IPS DF 6.9 (cell line): ENCODE results near the gene CASTOR2.
"Not testable (repeated sequence)": the region's sequence is repeated elsewhere in the genome, so short reads cannot be mapped to it uniquely, and the experiment has no call there.

ENCODE experiments used
- DNase-seq: peaks from one replicate; pipeline ENCODE4 v3.0.0-alpha.2; 2013; ENCODE audit warnings: low read depth, low spot score
- H3K27ac ChIP-seq: one replicate; pipeline ENCODE4 v1.5.1; 2013; ENCODE audit warnings: low read length, control low read depth
- H3K27me3 ChIP-seq: 2 replicates; pipeline ENCODE4 v1.6.1; 2013; ENCODE audit warnings: mild to moderate bottlenecking, low read length; ENCODE audit not compliant: control insufficient read depth, insufficient read depth
- H3K36me3 ChIP-seq: 2 replicates; pipeline ENCODE4 v1.6.1; 2013; ENCODE audit warnings: low read length; ENCODE audit not compliant: control insufficient read depth, insufficient read depth
- H3K4me1 ChIP-seq: 2 replicates; pipeline ENCODE4 v1.6.1; 2013; ENCODE audit warnings: low read length; ENCODE audit not compliant: control insufficient read depth, insufficient read depth
- H3K4me3 ChIP-seq: 2 replicates; pipeline ENCODE4 v1.5.1; 2013; ENCODE audit warnings: mild to moderate bottlenecking, low read length
- H3K9me3 ChIP-seq: 2 replicates; pipeline ENCODE4 v1.6.1; 2013; ENCODE audit warnings: low read length, inconsistent platforms; ENCODE audit not compliant: control insufficient read depth, insufficient read depth
- WGBS: extraction: QIAGEN DNeasy Blood & Tissue Kit; methylation state at CpG from one replicate; pipeline ENCODE4 v1.1.7; 2013; ENCODE audit warnings: mixed read lengths, missing lambda C conversion rate; ENCODE audit not compliant: insufficient read length, insufficient coverage; 5-methylcytosine and 5-hydroxymethylcytosine counted together

The CASTOR2 gene

DNA sequence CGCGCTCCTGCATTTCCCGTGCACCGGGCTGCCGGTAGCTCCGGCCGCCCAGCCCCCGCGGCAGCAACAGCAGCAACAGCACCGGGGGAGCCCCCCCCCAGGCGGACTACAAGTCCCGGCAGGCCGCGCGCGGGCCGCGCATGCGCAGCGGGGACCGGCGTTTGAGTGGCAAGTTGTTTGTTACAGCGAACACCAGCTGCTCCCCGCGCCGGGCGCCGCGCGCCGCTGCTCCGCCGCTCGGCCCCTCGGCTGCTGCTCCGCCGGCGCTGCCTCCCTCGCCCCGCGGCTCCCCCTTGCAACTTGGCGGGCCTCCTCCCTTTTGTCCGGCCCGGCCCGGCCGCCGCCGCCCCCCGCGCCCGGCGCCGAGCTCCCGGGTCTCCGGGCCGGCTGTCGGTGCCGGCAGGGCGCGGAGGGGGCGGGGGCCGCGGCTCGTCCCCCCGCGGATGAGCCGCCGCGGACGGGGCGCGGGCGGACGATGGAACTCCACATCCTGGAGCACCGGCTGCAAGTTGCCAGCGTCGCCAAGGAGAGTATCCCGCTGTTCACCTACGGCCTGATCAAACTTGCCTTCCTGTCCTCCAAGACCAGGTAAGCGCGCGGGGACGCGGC is at the start of gene CASTOR2:
CASTOR2 (plus strand) TSS at position 195 of the 609 bp plus-strand sequence; CDS start at position 476, 281 bp downstream.
- H3K9me3 ChIP-seq, H3K36me3 ChIP-seq, H3K27me3 ChIP-seq, H3K4me3 ChIP-seq, DNase-seq, H3K4me1 ChIP-seq, H3K27ac ChIP-seq: not testable (repeated sequence)
- no CpG with 5 or more reads among the region's 84 CpGs for WGBS

DNA sequence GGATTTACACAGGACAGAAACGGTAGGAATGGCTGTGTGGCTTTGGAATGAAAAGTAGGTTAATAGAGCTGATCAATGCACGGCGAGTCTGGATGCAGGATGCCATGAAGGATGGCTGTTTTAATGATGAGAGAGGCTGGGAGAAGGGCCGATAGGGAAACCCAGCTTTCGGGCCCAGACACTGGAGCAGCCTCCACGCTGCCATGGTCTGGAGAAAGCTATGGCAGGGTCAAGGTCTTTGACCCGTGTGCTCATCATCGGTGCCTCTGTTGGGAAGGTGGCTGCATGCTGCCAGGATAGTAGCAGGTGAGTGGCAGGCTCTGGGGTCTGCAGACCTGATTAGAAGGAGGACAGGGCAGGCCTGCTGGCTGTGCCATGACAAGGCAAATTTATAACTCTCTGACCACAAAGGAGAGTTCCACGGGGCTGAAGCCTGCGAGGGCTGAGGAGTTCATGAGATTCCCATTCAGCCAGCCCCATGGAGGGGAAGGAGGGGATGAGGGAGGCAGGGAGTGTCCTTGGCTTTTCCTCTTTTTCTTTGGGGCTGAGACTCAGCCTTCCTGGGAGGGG is 42.1 kb upstream of the CASTOR2 start:
- WGBS = no CpG with 5 or more reads among the region's 10 CpGs
- H3K27me3 ChIP-seq, H3K9me3 ChIP-seq, H3K27ac ChIP-seq, H3K36me3 ChIP-seq, H3K4me3 ChIP-seq, H3K4me1 ChIP-seq, DNase-seq: not testable (repeated sequence)

DNA sequence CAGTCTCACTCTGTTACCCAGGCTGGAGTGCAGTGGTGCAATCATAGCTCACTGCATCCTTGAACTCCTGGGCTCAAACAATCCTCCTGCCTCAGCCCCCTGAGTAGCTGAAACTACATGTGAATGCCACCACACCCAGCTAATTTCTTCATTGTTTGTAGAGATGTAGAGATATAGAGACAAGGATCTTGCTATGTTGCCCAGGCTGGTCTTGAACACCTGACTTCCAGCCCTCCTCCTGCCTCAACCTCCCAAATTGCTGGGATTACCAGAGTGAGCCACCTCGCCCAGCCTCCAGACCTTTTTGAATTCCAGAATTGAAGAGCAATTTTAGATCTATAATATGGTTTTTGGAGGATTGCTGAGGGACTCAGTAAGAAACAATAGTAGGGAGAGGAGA is 40.9 kb upstream of the CASTOR2 start:
- no CpG with 5 or more reads among the region's 1 CpG for WGBS
- H3K27me3 ChIP-seq, H3K9me3 ChIP-seq, H3K4me1 ChIP-seq, H3K36me3 ChIP-seq, DNase-seq, H3K4me3 ChIP-seq, H3K27ac ChIP-seq: not testable (repeated sequence)

DNA sequence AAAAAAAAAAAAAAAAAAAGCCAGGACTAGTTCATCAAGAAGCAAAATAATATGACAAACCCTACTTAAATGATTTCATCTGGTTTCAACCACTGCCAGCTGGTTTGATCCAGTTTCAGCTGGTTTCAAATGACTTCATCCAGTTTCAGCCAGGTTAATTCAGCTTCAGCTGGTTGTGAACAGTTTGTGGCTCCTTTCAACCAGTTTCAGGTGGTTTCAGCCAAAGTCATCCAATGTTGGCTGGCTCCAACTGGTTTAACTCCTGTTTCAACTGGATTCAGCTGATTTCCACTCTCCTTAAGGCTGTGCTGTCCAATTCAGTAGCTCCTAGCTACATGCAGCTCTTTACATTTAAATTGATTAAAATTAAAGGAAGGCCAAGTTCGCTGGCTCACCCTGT is 37.5 kb upstream of the CASTOR2 start:
- not testable (repeated sequence) for H3K9me3 ChIP-seq, H3K27ac ChIP-seq, H3K27me3 ChIP-seq, H3K36me3 ChIP-seq, DNase-seq, H3K4me3 ChIP-seq, H3K4me1 ChIP-seq
- no CpG with 5 or more reads among the region's 1 CpG for WGBS

DNA sequence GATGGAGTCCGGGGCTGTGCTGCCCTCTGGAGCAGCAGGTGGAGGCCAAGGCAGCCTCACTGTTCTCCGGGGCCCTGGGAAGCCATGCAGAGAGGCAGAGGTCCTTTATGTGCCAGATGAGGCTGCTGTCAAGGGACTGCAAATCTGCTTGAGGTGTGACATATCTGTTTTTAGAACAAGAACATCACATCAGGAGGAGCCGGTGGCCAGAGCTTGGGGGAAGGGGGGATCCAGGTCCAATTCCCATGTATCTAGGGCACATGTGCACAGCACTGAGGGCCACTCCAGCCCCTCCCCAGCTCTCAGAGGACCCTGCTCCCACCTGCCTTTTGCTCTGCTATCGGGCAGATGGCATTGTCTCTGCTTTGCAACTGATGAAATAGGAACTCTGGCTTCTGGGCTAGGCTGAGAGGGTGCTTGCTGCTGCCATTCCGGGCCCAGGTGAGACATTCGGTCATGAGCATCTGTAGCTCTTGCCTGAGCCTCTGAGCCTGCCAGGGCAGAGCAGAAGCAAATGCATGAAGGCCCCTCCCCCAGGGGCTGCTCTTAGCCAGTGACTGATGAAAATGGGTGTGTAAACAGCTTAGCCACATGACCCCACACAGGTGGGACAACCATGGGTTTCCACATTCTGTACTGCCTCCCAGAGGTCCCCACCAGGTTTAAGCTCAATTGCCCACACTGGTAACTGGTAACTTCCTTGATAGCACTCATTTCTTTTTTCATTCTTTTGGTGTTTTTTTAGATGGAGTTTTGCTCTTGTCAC is 32.8 kb upstream of the CASTOR2 start:
- no CpG with 5 or more reads among the region's 6 CpGs for WGBS
- not testable (repeated sequence) for H3K27ac ChIP-seq

DNA sequence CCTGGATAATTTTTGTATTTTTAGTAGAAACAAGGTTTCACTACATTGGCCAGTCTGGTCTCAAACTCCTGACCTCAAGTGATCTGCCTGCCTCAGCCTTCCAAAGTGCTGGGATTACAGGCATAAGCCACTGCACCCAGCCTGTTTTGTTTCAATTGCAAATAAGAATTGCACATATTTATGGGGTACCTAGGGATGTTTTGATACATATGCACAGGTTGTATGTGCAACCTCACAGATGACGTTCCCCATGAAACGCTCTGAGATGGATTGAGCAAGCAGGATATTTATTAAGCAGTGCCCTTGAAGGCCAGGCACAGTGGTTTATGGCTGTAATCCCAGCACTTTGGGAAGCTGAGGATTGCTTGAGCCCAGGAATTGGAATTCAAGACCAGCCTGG is 25.1 kb upstream of the CASTOR2 start:
- DNase-seq, H3K36me3 ChIP-seq, H3K27ac ChIP-seq, H3K4me3 ChIP-seq, H3K4me1 ChIP-seq, H3K27me3 ChIP-seq, H3K9me3 ChIP-seq: not testable (repeated sequence)
- no CpG with 5 or more reads among the region's 2 CpGs for WGBS

More for the DNA sequence above, 32.8 kb upstream of the CASTOR2 start:
- DNase-seq, H3K27me3 ChIP-seq, H3K9me3 ChIP-seq, H3K4me3 ChIP-seq, H3K4me1 ChIP-seq, H3K36me3 ChIP-seq: not testable (repeated sequence)

DNA sequence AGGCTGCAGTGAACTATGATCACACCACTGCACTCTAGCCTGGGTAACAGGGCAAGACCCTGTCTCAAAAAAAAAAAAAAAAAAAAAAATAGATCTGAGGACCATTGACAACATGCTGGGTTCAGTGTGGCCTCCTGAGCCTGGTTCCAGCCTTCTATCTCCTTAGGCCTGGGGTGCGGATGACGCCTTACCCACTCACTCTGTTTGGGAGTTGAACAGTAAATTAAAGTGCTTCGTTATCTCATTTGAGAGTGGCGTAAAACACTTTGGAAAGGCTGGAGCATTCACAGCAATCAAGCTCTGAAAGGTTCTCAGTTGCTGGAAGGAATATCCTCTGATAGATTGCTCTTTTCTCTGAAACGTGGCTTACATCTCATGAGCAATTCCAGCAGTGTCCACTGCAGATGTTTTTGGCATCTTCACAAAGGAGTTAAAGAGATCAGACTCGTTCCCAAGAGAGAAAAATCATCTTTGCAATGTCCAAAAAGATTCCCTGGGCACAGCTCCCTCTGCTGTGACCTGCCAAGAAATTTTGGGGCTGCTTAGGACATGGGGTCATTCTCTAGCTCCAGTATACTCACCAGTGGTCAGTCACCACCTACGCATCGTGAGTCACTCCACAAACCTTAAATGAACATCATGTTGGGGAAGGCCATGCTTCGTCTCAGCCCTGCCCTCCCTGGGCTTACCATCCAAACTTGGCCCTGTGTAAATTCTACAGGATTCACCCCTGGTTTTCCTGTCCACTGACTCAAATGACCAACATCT is 23.0 kb upstream of the CASTOR2 start:
- not testable (repeated sequence) for H3K4me1 ChIP-seq, H3K27me3 ChIP-seq, H3K9me3 ChIP-seq, H3K27ac ChIP-seq, H3K36me3 ChIP-seq, DNase-seq, H3K4me3 ChIP-seq
- WGBS = no CpG with 5 or more reads among the region's 9 CpGs

DNA sequence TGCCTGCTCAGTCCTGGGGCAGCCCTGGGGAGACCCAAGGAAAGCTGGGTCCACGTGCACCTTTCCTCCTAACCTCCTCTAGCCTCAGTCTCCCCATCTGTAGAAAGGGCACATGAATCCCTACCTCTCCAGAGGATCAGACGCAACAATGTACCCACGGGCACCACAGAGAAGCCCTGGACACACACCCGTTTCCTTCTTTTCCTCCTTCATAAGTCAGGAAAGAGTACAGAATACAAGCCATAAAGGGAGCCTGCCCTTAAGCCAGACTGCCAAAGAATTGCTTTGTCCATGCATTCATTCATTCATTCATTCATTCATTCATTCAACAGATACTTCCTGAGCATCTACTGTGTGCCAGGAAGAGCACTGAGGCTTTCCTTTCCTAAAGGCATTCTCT is 20.6 kb upstream of the CASTOR2 start:
- not testable (repeated sequence) for H3K36me3 ChIP-seq, H3K27me3 ChIP-seq, H3K27ac ChIP-seq, H3K4me1 ChIP-seq, H3K4me3 ChIP-seq, H3K9me3 ChIP-seq, DNase-seq
- no CpG with 5 or more reads among the region's 4 CpGs for WGBS

DNA sequence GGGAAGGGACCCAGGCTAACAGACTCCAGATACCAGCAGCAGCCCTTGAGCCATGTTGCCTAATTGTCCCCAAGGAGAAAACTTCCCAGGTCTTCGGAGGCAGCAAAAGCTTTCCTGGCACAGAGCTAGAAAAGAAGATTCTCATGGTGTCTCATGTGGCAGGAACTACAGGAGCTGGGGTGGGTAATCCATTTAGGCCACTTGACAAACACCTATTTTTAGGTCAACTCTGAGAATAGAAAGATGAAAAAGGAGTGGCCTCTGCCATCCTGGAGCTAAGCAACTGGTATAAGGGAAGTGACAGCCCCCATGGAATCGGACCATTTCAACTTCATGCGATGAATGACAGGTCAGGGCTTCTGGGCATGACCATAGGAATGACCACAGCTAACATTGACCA is 16.8 kb upstream of the CASTOR2 start:
- not testable (repeated sequence) for H3K4me3 ChIP-seq, DNase-seq, H3K27me3 ChIP-seq, H3K36me3 ChIP-seq, H3K9me3 ChIP-seq, H3K4me1 ChIP-seq, H3K27ac ChIP-seq
- no CpG with 5 or more reads among the region's 3 CpGs for WGBS

DNA sequence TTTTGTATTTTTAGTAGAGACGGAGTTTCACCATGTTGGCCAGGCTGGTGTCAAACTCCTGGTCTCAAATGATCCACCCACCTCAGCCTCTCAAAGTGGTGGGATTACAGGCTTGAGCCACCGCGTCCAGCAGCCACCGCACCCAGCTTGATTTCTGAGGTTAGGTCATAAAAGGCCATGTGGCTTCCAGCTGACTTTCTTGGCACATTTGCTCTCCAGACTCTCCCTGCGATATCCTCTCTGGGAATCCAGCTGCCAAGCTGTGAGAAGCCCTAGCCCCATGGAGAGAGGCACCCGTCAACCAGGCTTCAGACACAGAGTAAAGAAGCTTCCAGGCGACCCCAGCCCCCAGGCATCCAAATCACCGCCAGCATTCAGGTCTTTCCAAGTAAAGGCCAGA is 10.7 kb upstream of the CASTOR2 start:
- not testable (repeated sequence) for H3K27me3 ChIP-seq, H3K9me3 ChIP-seq, H3K36me3 ChIP-seq, H3K27ac ChIP-seq, H3K4me1 ChIP-seq, H3K4me3 ChIP-seq, DNase-seq
- WGBS = no CpG with 5 or more reads among the region's 8 CpGs
